ENCODE results near the gene TRDMT1.

The TRDMT1 gene

DNA sequence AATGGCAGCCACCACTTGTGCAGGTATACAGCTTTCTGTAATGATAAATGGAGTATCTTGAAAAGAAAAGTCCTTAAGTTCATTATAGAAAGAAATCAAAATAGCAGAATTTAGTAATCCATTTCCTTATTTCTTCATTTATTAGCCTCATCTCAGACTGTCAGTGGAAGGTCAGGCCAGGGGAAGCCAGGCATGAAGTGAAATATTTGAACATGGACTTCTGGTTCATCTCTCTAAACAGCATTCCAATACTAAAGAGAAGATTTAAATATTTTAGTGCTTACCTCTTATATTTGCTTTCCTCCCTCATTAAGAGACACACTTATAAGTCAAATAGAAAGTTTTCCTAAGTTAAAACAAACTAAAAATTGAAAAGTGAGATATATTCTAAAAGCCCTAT, 26.8 kb downstream of the TRDMT1 start:
- no peak for DNase-seq (ENCODE audit: low read depth)

DNA sequence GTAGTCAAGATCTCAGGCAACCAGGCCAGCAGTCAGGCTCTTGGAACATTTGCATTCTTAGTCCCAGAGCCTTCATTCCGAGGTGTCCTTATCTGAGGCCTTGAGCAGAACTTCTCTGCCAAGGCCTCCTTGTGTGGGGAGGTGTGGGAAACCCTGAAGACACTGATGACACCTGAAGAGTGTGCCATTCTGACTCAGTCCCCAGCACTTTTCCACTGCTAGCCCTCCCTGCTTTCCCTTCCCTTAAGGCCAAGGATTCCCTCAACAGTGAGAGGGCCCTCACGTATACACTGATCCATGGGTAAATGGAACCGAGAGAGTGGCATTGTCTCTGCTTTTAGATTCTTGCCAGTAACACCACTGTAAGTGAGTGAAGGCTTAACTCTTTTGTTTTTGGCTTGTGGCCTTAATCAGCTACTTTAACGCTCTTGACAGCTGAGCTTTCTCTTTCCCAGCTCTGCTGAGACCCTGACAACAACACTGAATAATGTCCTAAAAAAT, 30.3 kb downstream of the TRDMT1 start:
- DNase-seq (ENCODE audit: low read depth): no peak

DNA sequence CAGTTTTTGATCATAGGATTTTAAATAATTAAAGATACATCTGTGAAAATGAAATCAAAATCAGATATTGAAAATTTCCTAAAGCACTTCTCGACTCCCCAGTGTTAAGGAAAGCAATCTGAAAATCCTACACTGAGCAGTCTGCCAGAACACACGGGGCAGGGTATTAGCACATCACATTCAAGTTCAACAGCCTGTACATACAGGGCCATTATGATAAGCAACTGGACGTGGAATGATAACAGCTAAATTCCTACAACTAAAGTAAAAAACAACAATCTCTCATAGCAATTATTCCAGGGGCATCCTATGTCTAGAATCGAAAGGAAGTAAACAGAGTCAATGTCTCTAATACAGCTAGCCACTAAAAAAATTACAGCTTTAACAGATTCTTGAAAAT, 31.7 kb downstream of the TRDMT1 start:
- no peak for DNase-seq (ENCODE audit: low read depth)

DNA sequence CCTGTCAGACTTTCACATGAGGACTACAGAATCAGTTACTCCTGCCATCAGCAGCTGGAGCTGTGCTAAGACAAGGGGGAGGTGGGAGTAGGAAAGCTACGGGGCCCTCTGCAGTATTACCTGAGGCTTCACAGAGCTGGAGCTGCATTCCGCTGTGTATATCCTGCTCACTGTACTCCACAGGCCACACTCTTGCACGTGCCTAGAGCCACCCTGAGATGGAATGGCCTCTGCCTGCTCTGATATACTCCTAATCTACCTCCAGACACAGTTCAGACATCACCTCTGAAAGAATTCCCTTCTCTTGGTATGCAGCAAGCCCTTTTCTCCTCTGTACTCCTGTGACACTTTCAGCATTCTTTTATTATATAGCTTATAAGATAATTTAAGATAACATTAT, 34.8 kb downstream of the TRDMT1 start:
- DNase-seq (ENCODE audit: low read depth): no peak

DNA sequence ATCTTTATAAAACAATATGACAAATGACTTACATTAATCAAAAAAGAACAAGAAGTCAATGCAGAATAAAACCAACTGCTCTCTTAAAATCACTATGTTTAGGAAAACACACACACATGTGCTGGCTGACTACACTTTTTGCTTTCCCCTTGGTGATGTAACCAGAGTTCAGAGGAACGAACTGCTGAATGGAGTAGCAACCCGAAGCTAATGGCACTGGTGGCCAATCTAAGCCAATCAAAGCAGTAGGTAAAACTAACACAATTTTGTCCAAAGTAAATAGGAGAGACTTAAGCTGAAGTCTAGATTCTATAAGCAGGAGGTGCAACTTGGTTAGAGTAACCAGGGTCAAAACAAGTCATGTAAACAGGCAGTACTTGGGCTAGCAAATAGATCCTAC, 38.6 kb downstream of the TRDMT1 start:
- DNase-seq (ENCODE audit: low read depth): no peak

DNA sequence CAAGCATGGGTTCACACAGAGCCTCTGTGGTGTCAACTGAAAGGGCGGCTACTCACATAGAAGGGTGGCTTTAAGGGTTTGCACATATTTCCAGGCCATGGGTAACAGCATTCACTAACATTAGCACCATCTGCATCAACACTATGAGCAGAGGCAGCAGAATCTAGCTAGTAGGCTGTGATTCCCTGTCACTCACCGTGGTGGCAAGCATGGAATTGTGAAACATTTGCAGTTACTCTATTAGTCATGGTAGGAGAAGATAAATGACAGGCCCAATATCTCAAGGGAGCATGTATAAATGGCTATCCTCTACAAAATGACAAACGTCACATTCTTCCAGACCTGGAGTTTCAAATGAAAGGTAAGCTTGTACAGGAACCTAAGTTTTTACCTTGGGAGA, 39.7 kb downstream of the TRDMT1 start:
- no peak for DNase-seq (ENCODE audit: low read depth)

DNA sequence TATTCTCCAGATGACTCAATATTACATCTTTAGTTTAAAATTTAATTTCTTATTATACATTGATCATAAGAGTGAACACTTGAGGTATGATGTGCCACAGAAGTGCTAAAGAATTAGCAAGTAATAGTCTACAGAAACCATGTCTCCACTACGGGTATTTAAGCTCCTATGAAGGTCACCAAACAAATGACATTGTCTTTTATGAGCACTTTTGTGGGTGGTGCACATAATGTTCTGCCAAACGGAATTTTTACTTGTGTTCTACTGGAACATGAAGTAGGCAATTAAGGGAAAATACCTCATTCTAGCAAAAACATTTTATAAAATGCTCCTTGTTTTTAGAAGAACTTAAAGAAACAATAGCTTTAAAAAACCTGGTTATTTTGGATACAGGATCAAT, 44.4 kb downstream of the TRDMT1 start:
- DNase-seq (ENCODE audit: low read depth): no peak

DNA sequence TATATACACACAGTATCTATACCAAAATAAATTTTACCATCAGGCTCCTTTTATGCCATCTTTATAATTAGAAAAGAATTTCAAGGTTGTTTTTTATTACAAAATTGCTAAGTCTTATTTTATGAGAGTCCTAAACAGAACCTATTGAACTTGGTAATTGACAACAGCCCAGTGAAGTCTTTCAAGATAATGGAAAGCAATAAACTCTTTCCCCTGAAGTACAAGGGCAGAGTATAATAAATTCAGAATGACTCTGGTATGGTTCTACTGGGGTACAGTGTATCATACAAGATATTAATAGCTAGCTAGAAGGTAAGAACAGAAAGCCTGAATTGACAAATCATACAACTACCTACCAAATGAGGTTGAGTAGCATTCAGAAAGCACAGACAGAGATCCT, 45.6 kb downstream of the TRDMT1 start:
- DNase-seq (ENCODE audit: low read depth): no peak

DNA sequence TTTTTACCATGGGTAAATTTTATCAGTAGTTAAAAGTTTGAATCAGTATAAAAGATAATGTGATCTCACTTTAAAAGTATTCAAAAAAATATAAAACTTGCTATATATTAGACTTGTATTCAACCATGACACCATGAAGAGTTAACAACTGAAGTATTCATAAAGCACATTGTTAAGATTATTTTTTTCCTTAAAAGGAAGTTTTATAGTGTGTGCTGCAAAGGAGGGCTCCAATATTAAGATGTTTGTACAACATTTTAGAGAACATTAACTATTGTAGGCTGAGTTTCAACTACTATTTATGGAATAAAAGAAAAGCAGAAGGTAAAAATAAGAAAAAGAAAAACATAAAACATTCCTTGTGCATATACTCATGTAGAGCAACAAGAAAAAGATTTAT, 47.4 kb downstream of the TRDMT1 start:
- DNase-seq (ENCODE audit: low read depth): no peak

DNA sequence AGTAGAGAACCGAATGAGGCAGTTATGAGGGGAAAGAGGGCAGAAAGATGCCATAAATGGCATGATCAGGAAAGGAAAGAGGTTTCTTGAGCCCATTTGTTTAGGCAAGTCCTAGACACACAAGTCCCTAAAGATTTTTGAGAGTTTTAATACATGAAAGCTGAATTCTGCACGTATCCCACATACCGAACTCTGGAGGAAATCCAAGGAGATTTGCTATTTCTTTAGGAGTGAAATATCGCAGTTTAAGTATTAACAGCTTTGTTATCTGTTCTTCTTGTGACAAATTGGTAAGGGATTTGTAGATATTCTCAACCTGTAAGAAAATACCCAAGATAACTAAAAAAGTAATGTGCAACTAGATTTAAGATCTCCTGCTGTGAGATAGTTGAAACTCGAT, 48.2 kb downstream of the TRDMT1 start:
- no peak for DNase-seq (ENCODE audit: low read depth)

DNA sequence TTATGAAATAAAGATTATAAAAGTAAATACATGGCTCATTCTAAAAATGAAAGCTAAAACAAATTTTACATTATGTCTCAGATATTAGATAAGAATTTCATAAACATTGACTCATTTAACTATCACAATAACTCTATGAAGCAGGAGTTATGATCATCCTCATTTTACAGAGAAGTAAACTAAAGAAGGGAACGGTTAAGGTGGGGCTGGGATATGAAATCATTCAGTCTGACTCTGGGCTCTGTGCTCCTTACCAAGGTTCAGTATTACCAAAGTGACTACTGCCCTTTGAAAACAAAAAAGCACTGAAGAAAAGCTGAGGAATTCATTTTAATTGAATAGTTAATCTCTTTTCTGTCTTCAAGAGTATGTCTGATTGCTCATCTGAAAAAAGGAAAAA, 49.8 kb downstream of the TRDMT1 start:
- no peak for DNase-seq (ENCODE audit: low read depth)

DNA sequence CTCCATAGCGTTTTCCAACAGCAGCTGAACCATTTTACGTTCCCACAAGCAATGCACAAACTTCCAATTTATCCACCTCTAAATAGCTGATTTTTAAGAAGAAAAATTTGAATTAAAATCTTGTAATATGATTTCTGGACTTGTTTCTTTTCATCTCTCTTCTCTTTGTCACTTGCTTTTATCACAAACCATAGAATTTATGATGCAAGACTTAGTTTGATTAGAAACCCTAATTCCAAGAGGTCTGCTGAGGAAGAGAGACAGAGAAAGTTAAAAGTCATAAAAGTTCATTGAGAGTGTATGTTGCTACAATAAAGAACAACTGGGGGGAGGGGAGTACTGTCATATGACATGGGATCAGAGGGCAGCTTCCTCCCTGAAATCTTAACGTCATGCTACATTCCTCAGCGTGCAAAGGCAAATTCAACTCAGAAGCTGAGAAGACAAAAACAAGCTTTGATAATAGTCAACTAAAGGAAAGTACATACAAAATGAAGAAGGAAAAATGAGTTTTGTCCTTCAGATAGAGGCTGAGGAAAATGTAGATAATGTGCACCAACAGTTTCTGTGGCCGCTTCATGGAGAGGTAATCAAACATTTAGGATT, 53.5 kb downstream of the TRDMT1 start:
- DNase-seq (ENCODE audit: low read depth): no peak

DNA sequence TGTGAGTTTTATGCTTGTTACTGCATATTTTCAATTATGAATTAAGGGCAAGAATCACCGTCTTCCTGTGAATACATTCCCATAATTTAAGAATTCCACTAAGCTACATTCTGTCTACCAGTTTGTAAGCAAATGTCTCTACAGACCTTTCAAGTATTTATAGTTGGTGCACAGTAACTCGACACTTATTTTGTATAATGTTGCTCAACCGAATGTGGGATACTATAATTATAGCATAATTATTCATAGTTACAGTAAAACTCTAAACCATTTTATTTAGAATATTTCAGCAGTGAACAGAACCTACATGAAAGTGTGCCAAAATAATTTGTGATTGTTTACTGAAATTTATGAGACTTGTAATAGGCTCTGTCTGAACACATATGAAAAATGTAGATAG, 54.6 kb downstream of the TRDMT1 start:
- no peak for DNase-seq (ENCODE audit: low read depth)

DNA sequence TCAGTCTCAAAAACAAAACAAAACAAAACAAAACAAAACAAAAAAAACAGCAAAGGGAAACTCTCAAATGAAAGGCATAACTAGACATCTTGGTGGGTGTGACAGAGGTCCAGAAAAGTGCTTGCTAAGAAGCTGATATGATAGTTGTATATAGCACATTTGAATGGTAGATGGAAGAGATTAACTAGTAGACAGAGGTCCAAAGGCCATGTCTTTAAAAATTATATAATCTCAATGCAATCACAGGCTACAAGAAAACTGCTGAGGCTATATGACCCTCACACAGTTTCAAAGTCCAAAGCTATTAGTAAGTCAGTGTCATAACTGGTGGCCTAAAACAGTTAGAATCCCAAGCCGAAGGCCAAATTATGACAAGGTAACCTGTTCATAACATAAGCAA, 56.2 kb downstream of the TRDMT1 start:
- DNase-seq (ENCODE audit: low read depth): no peak

DNA sequence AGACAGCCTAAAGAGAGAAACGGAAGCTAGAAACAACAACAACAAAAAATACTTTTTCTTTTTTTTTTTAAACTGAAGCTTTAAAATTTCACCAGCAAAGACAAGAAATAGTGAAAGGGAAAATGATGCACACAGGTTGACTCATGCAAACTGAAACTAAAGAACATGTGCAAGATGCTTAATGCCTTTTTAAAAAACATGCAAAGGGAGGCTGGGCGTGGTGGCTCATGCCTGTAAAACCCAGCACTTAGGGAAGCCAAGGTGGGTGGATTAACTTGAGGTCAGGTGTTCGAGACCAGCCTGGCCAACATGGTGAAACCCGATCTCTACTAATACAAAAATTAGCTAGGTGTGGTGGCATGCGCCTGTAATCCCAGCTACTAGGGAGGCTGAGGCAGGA, 56.7 kb downstream of the TRDMT1 start:
- no peak for DNase-seq (ENCODE audit: low read depth)

DNA sequence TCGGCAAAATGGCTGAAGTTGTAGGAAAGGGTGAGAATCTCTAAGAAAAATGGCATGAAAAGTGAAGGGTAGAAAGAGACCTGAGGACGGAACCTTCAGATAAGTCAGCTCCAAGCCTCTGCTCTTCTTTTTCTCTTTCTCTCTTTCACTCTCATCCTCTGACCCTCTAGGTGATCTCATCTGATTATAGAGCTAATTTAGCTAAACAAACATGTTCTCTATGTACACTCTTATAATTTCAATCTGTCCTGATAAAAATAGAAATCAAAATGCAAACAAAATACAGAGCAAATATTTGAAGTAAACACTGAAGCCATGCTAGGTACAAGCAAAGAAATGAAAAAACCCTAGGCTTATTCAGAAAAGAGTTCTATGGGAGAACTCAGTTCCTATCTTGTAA, 57.4 kb downstream of the TRDMT1 start:
- DNase-seq (ENCODE audit: low read depth): no peak

DNA sequence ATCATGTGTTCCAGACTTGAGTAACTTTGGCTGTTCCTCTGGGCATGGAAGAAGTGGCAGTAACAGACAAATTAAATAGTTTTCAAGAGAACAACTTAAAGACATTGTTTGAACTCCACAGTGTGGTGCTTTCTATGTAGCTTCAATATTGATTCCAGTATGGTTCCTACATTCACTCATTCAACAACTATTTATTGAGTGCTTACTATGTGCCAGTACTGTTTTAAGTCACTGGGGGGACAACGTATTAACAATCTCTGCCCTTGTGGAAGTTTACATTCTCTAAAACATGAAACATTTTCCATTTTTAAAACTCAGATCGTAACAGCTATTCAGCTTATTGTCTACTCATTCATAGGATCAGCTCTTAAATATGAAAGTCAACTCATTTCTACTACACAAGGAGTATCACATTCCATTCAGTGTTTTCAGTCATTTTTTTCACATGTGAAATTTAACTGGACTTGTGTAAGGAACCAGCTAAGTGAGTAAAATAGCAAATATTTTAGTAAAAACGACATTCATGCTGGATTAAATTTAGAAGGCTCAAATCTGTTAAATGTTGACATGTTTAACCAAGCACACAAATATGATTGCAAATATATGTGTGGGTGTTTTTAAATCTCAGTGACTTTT, 58.3 kb downstream of the TRDMT1 start:
- DNase-seq (ENCODE audit: low read depth): no peak

DNA sequence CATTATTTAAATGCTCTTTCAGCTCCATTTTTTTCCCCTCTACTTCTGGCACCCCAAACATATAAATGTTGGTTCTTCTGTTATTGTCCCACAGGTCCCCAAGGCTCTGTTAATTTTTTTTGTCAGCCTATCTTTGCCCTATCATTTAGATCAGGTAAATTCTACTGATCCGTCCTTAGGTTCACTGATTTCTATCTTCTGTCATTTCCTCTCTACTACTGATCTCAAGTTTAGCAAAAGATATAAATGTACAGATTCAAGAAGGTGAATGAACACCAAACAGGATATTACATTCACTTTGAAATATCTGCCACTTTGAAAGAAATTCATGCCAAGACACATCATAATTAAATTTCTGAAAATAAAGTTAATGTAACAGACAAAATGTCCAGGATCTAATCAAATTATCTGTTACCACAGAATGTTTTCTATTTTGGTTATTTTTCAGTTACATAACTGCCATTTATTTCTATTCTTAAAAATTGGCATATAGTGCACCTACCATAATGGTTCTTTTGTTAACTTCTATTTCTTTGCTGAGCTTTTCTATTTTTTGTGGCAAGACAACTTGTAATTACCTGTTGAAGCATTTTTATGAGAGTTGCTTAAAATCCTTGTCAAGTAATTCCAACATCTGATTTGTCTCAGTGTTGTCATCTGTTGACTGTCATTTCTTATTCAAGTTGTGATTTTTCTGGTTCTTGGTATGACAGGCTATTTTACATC, 59.8 kb downstream of the TRDMT1 start:
- no peak for DNase-seq (ENCODE audit: low read depth)

DNA sequence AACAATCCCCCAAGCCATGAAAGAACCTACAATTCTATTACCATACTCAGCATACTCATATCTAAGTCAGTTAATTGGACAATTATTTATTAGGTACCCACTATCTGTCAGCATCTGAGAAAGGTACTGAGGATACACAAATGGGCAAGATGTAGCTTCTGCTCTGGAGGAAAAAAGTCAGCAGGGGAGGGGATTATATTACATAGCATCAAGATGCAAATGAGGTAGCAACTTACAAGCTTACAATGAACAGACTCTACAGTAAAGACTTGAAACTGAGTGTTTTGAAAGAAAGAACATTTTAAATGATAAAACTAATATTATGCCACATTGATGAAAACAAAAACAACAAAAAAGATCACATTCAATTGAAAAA, 61.1 kb downstream of the TRDMT1 start:
- DNase-seq (ENCODE audit: low read depth): no peak

DNA sequence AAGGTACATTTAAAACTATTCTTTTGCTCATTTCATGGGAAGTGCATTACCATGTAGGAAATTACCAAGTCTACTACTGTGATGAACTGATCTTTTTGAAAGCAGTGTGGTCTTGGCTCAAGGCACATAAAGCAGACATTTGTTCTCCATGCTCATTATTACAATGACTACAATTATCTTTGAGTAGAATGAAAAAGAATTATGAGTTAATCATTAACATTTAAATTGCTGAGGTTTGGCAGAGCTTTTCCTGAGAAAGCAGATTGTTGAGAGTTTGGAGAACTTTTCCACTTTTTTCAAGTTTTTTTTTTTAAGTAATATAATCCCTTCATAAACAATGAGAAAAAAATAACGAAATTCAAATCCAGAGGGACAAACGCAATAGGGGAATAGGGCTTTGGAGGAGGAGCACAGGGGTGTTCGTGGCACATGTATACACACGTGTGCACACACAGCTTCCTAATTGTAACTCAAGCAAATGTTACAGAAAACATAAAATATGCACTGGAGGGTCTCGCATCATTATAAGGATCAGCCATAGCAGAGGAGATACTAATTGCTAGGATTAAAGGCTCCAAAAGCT, 62.9 kb downstream of the TRDMT1 start:
- no peak for DNase-seq (ENCODE audit: low read depth)

DNA sequence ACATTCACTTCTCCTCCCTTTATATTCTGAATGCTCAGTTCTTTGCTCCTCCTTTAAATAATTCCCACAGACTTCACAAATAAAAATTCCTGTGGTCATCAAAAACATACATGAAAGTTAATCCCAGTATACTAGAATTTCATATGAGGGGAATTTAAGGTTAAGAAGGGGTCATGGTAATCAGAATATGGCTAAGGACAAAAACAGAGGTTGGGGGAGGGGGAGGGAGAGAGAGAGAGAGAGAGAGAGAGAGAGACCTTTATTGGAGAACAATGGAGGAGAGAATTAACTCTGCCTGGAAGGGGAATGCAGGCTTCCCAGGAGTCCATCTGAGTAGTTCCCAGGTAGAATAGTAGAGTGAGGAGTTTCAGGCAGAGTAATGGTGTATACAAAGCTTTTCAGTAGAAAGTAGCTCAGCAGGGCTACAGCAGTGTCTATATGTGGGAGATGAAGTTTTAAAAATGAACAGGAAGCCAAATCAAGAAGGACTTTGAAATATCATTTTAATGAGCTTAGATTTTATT, 66.7 kb downstream of the TRDMT1 start:
- no peak for DNase-seq (ENCODE audit: low read depth)

DNA sequence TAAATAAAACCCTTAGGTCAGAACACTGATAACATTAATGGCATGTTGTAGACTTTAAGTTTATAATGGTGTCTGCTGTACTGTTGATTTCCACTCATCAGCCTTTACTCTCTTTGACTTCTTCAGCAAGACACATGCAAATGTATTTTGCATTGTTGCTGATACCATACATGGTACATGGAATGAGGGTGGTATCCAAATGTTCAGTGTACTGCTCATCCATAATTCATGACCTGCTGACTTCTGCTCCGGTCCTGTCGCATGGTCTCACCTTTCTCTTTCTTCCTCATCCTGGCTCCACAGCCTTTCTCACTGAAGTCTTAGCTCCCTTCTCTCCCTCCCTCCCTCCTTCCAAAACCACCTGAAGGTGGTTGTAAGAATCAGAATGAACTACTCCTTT, 67.2 kb downstream of the TRDMT1 start:
- no peak for DNase-seq (ENCODE audit: low read depth)

DNA sequence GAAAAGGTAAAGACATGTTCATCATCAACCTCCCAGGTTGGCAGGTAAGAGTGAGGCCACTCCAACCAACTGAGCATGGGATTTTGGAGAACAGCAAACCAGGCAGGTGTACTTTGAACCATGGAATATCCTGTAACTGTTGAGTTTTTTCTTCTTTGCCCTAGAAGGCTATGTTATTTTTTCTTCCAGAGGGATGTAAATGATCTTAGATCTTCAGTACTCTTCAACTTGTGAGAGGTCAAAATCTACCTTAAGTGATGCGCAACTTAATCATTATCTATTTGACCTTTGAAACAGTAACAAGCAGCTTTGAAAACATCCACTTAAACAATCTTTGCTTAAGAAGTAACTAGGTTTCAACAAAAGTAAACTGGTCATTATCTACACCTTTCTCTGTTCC, 71.7 kb downstream of the TRDMT1 start, which contains the start of gene CUBN:
Gene CUBN (minus strand): TSS at position 71 of the 400 bp plus-strand sequence. CDS start 46 bp downstream, at position 25.
- no peak for DNase-seq (ENCODE audit: low read depth)
